Ascending aorta (tissue), 2 donors: ENCODE results near the gene HTT. TPM values are rescaled to one million over a fixed set of nuclear protein-coding genes. Genes with fewer than 3 reads are reported as not detected.

Source experiments
- DNase-seq, 2 donors: peaks; one replicate each; pipeline ENCODE4 v3.0.0-alpha.2; 2019; ENCODE audit warnings: low spot score in 2 of 2
- H3K27ac ChIP-seq, 2 donors: fragments of 200-600 bp; sonication (generic); one replicate each; pipeline ENCODE4 v1.5.1; 2016 to 2017; ENCODE audit warnings: mild to moderate bottlenecking in 1 of 2
- H3K27me3 ChIP-seq: fragments of 200-600 bp; sonication (generic); one replicate; pipeline ENCODE4 v1.5.1; 2017
- H3K36me3 ChIP-seq, 2 donors: fragments of 200-600 bp; sonication (generic); one replicate each; pipeline ENCODE4 v1.5.1; 2016
- H3K4me1 ChIP-seq, 2 donors: fragments of 200-600 bp; sonication (generic); one replicate each; pipeline ENCODE4 v1.5.1; 2016 to 2017; ENCODE audit warnings: mild to moderate bottlenecking in 1 of 2
- H3K4me3 ChIP-seq, 2 donors: fragments of 200-600 bp; sonication (generic); one replicate each; pipeline ENCODE4 v1.5.1; 2016 to 2017; ENCODE audit warnings: mild to moderate bottlenecking in 1 of 2
- H3K9me3 ChIP-seq, 2 donors: fragments of 200-600 bp; sonication (generic); one replicate each; pipeline ENCODE4 v1.5.1; 2016
- CTCF ChIP-seq, 3 experiments: fragments of 200-600 bp in 2 of 3; fragments of 450-650 bp in 1 of 3; sonication (generic) in 2 of 3; IDR thresholded peaks; one replicate each; pipeline ENCODE4 v1.5.1; 2016 to 2019; ENCODE audit warnings: antibody characterized with exemption in 3 of 3, mild to moderate bottlenecking in 1 of 3, moderate library complexity in 1 of 3
- intact Hi-C: fragments of 100-400 bp; cut with DNase I; formaldehyde crosslinking; loops from one replicate; pipeline ENCODE4 v1.15.1; 2023
- total RNA-seq: library from RNA; depleted of rRNA; stranded (reverse); fragments of >200 nt; gene quantifications from one replicate; pipeline ENCODE4 v1.1.0, GENCODE V29; 2016

The HTT gene
- total RNA-seq, 1 donor from 2014 or later, result 23.7 TPM

- DNase-seq, result no peak
- no peak overlapping the region for H3K4me3 ChIP-seq
- H3K27ac ChIP-seq, result no peak overlapping the region
- H3K4me1 ChIP-seq, result no peaks in the 10 kb centered on the region
- intact Hi-C loops, result no loop called here
- H3K27me3 ChIP-seq, result no peaks in the 10 kb centered on the region
- TF ChIP-seq CTCF (IDR thresholded peaks at IDR 0.05), result no peak
- H3K9me3 ChIP-seq, result no peaks in the 10 kb centered on the region
- H3K36me3 ChIP-seq, result peaks cover 75 to 87% of the 10 kb centered on the region in 2 donors
These were observed 157.5 kb downstream of the HTT start for GRCh38 chr4:3232001-3232400.

- H3K27ac ChIP-seq, result no peak overlapping the region
- H3K4me3 ChIP-seq, result no peak overlapping the region
- no peaks in the 10 kb centered on the region for H3K27me3 ChIP-seq
- no peaks in the 10 kb centered on the region for H3K4me1 ChIP-seq
- H3K36me3 ChIP-seq, result peaks cover 81 to 93% of the 10 kb centered on the region in 2 donors
- DNase-seq, result no peak
- TF ChIP-seq CTCF (IDR thresholded peaks at IDR 0.05), result no peak
- H3K9me3 ChIP-seq, result no peaks in the 10 kb centered on the region
- intact Hi-C loops, result no loop called here
These were observed 158.4 kb downstream of the HTT start for GRCh38 chr4:3232871-3233271.

- Histone ChIP-seq H3K4me1 (no peaks in the 10 kb centered on the region), H3K27ac (no peak overlapping the region), H3K9me3 (no peaks in the 10 kb centered on the region), H3K27me3 (no peaks in the 10 kb centered on the region), H3K4me3 (no peak overlapping the region), H3K36me3 (peaks cover 80 to 93% of the 10 kb centered on the region in 2 donors)
- DNase-seq, result no peak
- intact Hi-C loops, result no loop called here
- TF ChIP-seq CTCF (IDR thresholded peaks at IDR 0.05), result no peak
These were observed 159.1 kb downstream of the HTT start for GRCh38 chr4:3233391-3234071.

- no peaks in the 10 kb centered on the region for H3K4me1 ChIP-seq
- H3K27me3 ChIP-seq, result no peaks in the 10 kb centered on the region
- no peak overlapping the region for H3K27ac ChIP-seq
- H3K4me3 ChIP-seq, result no peak overlapping the region
- peaks cover 79 to 93% of the 10 kb centered on the region in 2 donors for H3K36me3 ChIP-seq
- TF ChIP-seq CTCF (IDR thresholded peaks at IDR 0.05), result no peak
- no peak for DNase-seq
- intact Hi-C loops, result no loop called here
- no peaks in the 10 kb centered on the region for H3K9me3 ChIP-seq
These were observed 159.9 kb downstream of the HTT start for GRCh38 chr4:3234171-3235029.

GRCh38 chr4:3235030-3235345 lies 160.5 kb downstream of the HTT start:
- Histone ChIP-seq H3K9me3 (no peaks in the 10 kb centered on the region), H3K4me1 (no peaks in the 10 kb centered on the region), H3K27me3 (no peaks in the 10 kb centered on the region), H3K4me3 (no peak overlapping the region), H3K36me3 (peaks cover 77 to 93% of the 10 kb centered on the region in 2 donors), H3K27ac (no peak overlapping the region)
- no peak for TF ChIP-seq CTCF (IDR thresholded peaks at IDR 0.05)
- intact Hi-C loops, result no loop called here
- no peak for DNase-seq
